GM18861 (cell line): ENCODE results near the gene NPAS4.

Source experiments
- ATAC-seq: cut with Tn5 transposase; IDR thresholded peaks from one replicate; pipeline ENCODE4 v1.9.1; 2021; ENCODE audit not compliant: unreplicated experiment

Gene NPAS4

DNA sequence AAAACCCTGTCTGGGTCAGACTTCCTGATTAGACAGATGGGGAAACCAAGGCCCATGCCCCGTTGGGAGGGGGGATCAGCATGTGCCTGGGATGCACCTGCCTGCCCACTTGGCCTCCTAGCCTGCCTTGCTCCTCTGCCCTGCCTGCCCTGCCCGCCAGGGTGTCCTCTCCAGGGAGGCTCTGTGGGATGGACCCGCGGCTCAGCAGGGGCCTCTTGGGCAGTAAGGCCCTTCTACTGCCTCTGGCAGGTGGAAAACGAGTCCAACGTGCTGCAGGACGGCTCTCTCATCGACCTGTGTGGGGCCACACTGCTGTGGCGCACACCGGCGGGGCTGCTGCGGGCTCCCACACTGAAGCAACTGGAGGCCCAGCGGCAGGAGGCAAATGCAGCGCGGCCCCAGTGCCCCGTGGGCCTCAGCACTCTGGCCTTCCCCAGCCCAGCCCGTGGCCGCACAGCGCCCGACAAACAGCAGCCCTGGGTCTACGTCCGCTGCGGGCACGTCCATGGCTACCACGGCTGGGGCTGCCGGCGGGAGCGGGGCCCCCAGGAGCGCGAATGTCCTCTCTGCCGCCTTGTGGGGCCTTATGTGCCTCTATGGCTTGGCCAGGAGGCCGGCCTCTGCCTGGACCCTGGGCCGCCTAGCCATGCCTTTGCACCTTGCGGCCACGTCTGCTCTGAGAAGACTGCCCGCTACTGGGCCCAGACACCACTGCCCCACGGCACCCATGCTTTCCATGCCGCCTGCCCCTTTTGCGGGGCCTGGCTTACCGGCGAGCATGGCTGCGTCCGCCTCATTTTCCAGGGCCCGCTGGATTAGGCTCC lies 54.7 kb downstream of the NPAS4 start:
- no peak for ATAC-seq
